Islet of Langerhans (tissue), 1 donor: ENCODE data around the gene YTHDC2.

Experiments used
- FAIRE-seq: peaks from one replicate; lab custom pipeline; 2011; peaks lifted over from hg19 to GRCh38; lab: Jason Lieb, UNC

YTHDC2 gene

GRCh38 chr5:113606298-113607134 lies 93.0 kb downstream of the YTHDC2 start:
- no peak for FAIRE-seq

- no peak for FAIRE-seq
Measured at GRCh38 chr5:113607361-113607760, 93.9 kb downstream of the YTHDC2 start.

GRCh38 chr5:113608113-113608596 lies 94.7 kb downstream of the YTHDC2 start:
- no peak for FAIRE-seq

- peak; percentile 99 for FAIRE-seq
Measured at GRCh38 chr5:113612060-113612496, 98.6 kb downstream of the YTHDC2 start.

GRCh38 chr5:113614191-113614590 lies 100.7 kb downstream of the YTHDC2 start:
- FAIRE-seq, result no peak

GRCh38 chr5:113615708-113616107 lies 102.2 kb downstream of the YTHDC2 start:
- FAIRE-seq, result no peak

GRCh38 chr5:113617191-113617796 lies 103.8 kb downstream of the YTHDC2 start:
- no peak for FAIRE-seq

- no peak for FAIRE-seq
Measured at GRCh38 chr5:113632996-113633395, 119.5 kb downstream of the YTHDC2 start.

GRCh38 chr5:113634957-113635356 lies 121.5 kb downstream of the YTHDC2 start:
- no peak for FAIRE-seq

- FAIRE-seq, result no peak
Measured at GRCh38 chr5:113641715-113642114, 128.2 kb downstream of the YTHDC2 start.
